ENCODE data around the gene PPP4R1. TPM values are rescaled to one million over a fixed set of nuclear protein-coding genes. Genes with fewer than 3 reads are reported as not detected.

PPP4R1 gene
- total and polyA plus RNA-seq, 2 of the 4 experiments (the other 2 are of a cell fraction), result 80.6 to 123 TPM

GRCh38 chr18:9629709-9630108, 15.3 kb upstream of the PPP4R1 start:
- Histone ChIP-seq H3K18ac (ENCODE audit: low read depth, low read length) (no peak overlapping the region), H4K91ac (ENCODE audit: insufficient read depth, low read depth, low read length) (no peak overlapping the region), H3K4ac (ENCODE audit: low read depth, low read length) (peak overlapping the region; percentile 22; the same call in 1 of the 2 replicates), H3K79me1 (ENCODE audit: low read depth in 1 of 2, low read length in 2 of 2) (no peaks in the 10 kb centered on the region), H3K23ac (ENCODE audit: low read depth, low read length) (no peak overlapping the region), H4K20me1 (ENCODE audit: insufficient read depth, low read length) (no peaks in the 10 kb centered on the region), H4K5ac (ENCODE audit: low read depth, low read length) (no peak overlapping the region), H3K56ac (ENCODE audit: extremely low read depth, insufficient read depth, low read length) (no peak overlapping the region), H3K9ac (ENCODE audit: low read depth, low read length) (no peak overlapping the region), H2BK20ac (ENCODE audit: low read depth, low read length) (peak overlapping the region; percentile 82), H2AK5ac (ENCODE audit: low read depth, low read length) (0 out of 2 replicates have a peak overlapping the region, but pooled peaks have one; percentile 27), H3K9me1 (ENCODE audit: insufficient read depth, low read length) (peaks cover 3% of the 10 kb centered on the region), H4K8ac (ENCODE audit: low read depth in 2 of 2, low read length in 2 of 2) (peak overlapping the region in 1 of 2 experiments; percentile 5; a peak in 1 of 4 replicates), H3K9me3 (ENCODE audit: control insufficient read depth, insufficient read depth, low read length) (no peaks in the 10 kb centered on the region), H3K4me3 (ENCODE audit: insufficient read depth, low read depth, low read length) (no peak overlapping the region), H2AK9ac (replicated peaks; ENCODE audit: low read depth, low read length, poor library complexity) (no peak overlapping the region), H3K14ac (replicated peaks; ENCODE audit: low read depth, low read length) (no peak overlapping the region; the same call in 1 of the 2 replicates), H3K4me2 (ENCODE audit: low read depth, low read length) (no peak overlapping the region), H2BK5ac (ENCODE audit: low read depth, low read length, poor library complexity, severe bottlenecking) (no peak overlapping the region), H2BK15ac (ENCODE audit: low read depth, low read length) (no peak overlapping the region; the same call in 2 of the 3 replicates), H3K27me3 (ENCODE audit: control insufficient read depth, insufficient read depth, low read length) (no peaks in the 10 kb centered on the region), H3K4me1 (ENCODE audit: control insufficient read depth, insufficient read depth, low read length) (peaks cover 5% of the 10 kb centered on the region; the same call in 1 of the 2 replicates), H2BK120ac (ENCODE audit: low read depth, low read length) (peak overlapping the region; percentile 12; the same call in 1 of the 2 replicates), H2AFZ (replicated peaks; ENCODE audit: low read length, poor library complexity) (no peak overlapping the region), H3K27ac (ENCODE audit: insufficient read depth, low read length) (no peak overlapping the region), H3K36me3 (ENCODE audit: control insufficient read depth, insufficient read depth, low read length) (no peaks in the 10 kb centered on the region)
- 100% methylated on average over 1 of the region's 4 CpGs; no CpG with 5 or more reads in 1 of the 2 experiments for WGBS, 2 experiments (ENCODE audit: extremely low coverage in 2 of 2, insufficient read length in 1 of 2)
- dilution Hi-C loops (cut with HindIII; ENCODE audit: low sequenced_read_pairs, unreplicated experiment), result no loop called here
- TF ChIP-seq RCOR1 (IDR thresholded peaks at IDR 0.05; ENCODE audit: insufficient replicate concordance, low read length) (no peak), MAZ (IDR thresholded peaks at IDR 0.05; ENCODE audit: borderline replicate concordance, low read depth, low read length) (no peak), FOS (IDR thresholded peaks at IDR 0.05; ENCODE audit: low read depth, low read length) (no peak), MAFK (IDR thresholded peaks at IDR 0.05; ENCODE audit: low read depth, low read length) (no peak), SMC3 (IDR thresholded peaks at IDR 0.05; ENCODE audit: low read depth, low read length) (no peak), POLR2A (IDR thresholded peaks at IDR 0.05; ENCODE audit: low read depth, low read length) (no peak), USF2 (IDR thresholded peaks at IDR 0.05; ENCODE audit: low read depth, low read length) (no peak), CHD1 (IDR thresholded peaks at IDR 0.05; ENCODE audit: low read depth, low read length) (no peak), RAD21 (IDR thresholded peaks at IDR 0.05; ENCODE audit: low read length) (no peak), NFE2L2 (IDR thresholded peaks at IDR 0.05; ENCODE audit: low read depth, low read length) (no peak), ELK1 (IDR thresholded peaks at IDR 0.05; ENCODE audit: borderline replicate concordance, low read depth, low read length) (no peak)
- ATAC-seq (ENCODE audit: low read depth), result no peak
- ChIA-PET CTCF (no interaction called here), POLR2A (ENCODE audit: unreplicated experiment) (no interaction called here)
- DNase-seq, result peak; percentile 58
- in situ Hi-C loops (cut with MboI; ENCODE audit: low sequenced_read_pairs), result no loop called here
- intact Hi-C loops (cut with micrococcal nuclease), result no loop called here
- BruUV-seq (replicated peaks), result no TSS peak
